Measurements from ENCODE around the gene PRDM16. TPM values are rescaled to one million over a fixed set of nuclear protein-coding genes. Genes with fewer than 3 reads are reported as not detected.

The PRDM16 gene
- total RNA-seq, 1 experiment from 2014 or later, result 0.17 TPM

GRCh38 chr1:3461934-3462275 lies 392.9 kb downstream of the PRDM16 start:
- no peak overlapping the region for H3K4ac ChIP-seq (ENCODE audit: low read depth, low read length)
- Mint-ChIP-seq H3K36me3 (ENCODE audit: insufficient read depth in 1 of 3, low read depth in 3 of 3) (peaks cover 0 to 30% (median 20%) of the 10 kb centered on the region in 3 experiments; a peak in 4 of 7 replicates), H3K27me3 (ENCODE audit: low read depth) (no peaks in the 10 kb centered on the region), H3K4me3 (no peak overlapping the region), H3K27ac (peak overlapping the region in 1 of 3 experiments; percentile 79; a peak in 2 of 7 replicates), H3K4me1 (peaks cover 13 to 29% of the 10 kb centered on the region in 2 experiments), H3K9me3 (no peaks in the 10 kb centered on the region)
- H3K79me2 ChIP-seq (ENCODE audit: insufficient read depth, low read length), result no peaks in the 10 kb centered on the region
- no peak overlapping the region for H4K8ac ChIP-seq (replicated peaks; ENCODE audit: insufficient read length, low read depth, low read length)
- H3K79me1 ChIP-seq (ENCODE audit: insufficient read depth, low read depth, low read length, poor library complexity, severe bottlenecking), result no peaks in the 10 kb centered on the region
- H2BK120ac ChIP-seq (ENCODE audit: low read depth, low read length, poor library complexity, severe bottlenecking), result no peak overlapping the region
- peaks cover 2% of the 10 kb centered on the region for H4K20me1 ChIP-seq (ENCODE audit: control insufficient read depth, insufficient read depth, insufficient read length)
- WGBS (ENCODE audit: extremely low coverage, insufficient read length, low lambda C conversion rate), result no CpG with 5 or more reads among the region's 13 CpGs
- H3K14ac ChIP-seq (ENCODE audit: insufficient read depth, low read length), result no peak overlapping the region; the same call in 1 of the 2 replicates
- no peak overlapping the region for H2AK5ac ChIP-seq (ENCODE audit: insufficient read length, low read length)
- DNase-seq, result no peak
- H3K9me3 ChIP-seq (ENCODE audit: control insufficient read depth, low read depth, low read length), result no peaks in the 10 kb centered on the region
- H2BK15ac ChIP-seq (ENCODE audit: low read depth, low read length), result no peak overlapping the region
- no peak overlapping the region for H4K91ac ChIP-seq (ENCODE audit: insufficient read length, low read depth, low read length)
- no peak overlapping the region for H3K27ac ChIP-seq (ENCODE audit: insufficient read length, low read depth, low read length)
- H3K56ac ChIP-seq (ENCODE audit: insufficient read length, low read depth, low read length), result no peak overlapping the region
- no peak overlapping the region for H3T11ph ChIP-seq (ENCODE audit: low read length)
- no peak overlapping the region for H2BK12ac ChIP-seq (ENCODE audit: insufficient read length, low read depth, low read length)
- H2BK5ac ChIP-seq (ENCODE audit: insufficient read length, low read length), result no peak overlapping the region
- no peak for TF ChIP-seq CTCF (conservative IDR thresholded peaks at IDR 0.05)
- H3K27me3 ChIP-seq (ENCODE audit: insufficient read depth, low read length), result no peaks in the 10 kb centered on the region
- no peaks in the 10 kb centered on the region for H3K4me1 ChIP-seq (ENCODE audit: insufficient read depth, low read length)
- no peak overlapping the region for H3K23ac ChIP-seq (ENCODE audit: insufficient read length, low read depth, low read length)
- H4K5ac ChIP-seq (ENCODE audit: insufficient read length, low read depth, low read length), result no peak overlapping the region
- no peak overlapping the region for H2AFZ ChIP-seq (ENCODE audit: low read length)
- no peak overlapping the region for H3K18ac ChIP-seq (ENCODE audit: insufficient read length, low read depth, low read length)
- H3K23me2 ChIP-seq (ENCODE audit: insufficient read length, low read depth, low read length, poor library complexity, severe bottlenecking), result no peaks in the 10 kb centered on the region
- H2BK20ac ChIP-seq (ENCODE audit: low read depth, low read length, poor library complexity, severe bottlenecking), result no peak overlapping the region
- H3K4me2 ChIP-seq (ENCODE audit: insufficient read depth, insufficient read length, low read length), result no peak overlapping the region
- no peak overlapping the region for H3K9ac ChIP-seq (ENCODE audit: extremely low read depth, insufficient read length, low read length)

Measured in H9 (cell line).